Spleen (tissue), 11 donors: Measurements from ENCODE around the gene PCDHGB5. TPM values are rescaled to one million over a fixed set of nuclear protein-coding genes. Genes with fewer than 3 reads are reported as not detected.
"Not testable (repeated sequence)": the region's sequence is repeated elsewhere in the genome, so short reads cannot be mapped to it uniquely, and the experiment has no call there.

Experiments used
- DNase-seq: peaks from one replicate; pipeline ENCODE4 v3.0.0-alpha.2; 2020
- H3K27ac ChIP-seq, 8 donors: fragments of 200-600 bp; sonication (generic) in 7 of 8; 1 replicate in 4 of 8; 2 replicates in 4 of 8; pipeline versions ENCODE4 v1.5.0 to v1.8.0; 2016 to 2021; ENCODE audit warnings: inconsistent platforms in 4 of 8, mild to moderate bottlenecking in 4 of 8, moderate library complexity in 1 of 8
- H3K27me3 ChIP-seq, 7 donors: fragments of 200-600 bp; sonication (generic) in 6 of 7; replicated peaks in 1 of 7; 1 replicate in 4 of 7; 2 replicates in 3 of 7; pipeline versions ENCODE4 v1.5.0 to v1.8.0; 2016 to 2021; ENCODE audit warnings: inconsistent platforms in 3 of 7, mild to moderate bottlenecking in 1 of 7
- H3K36me3 ChIP-seq, 6 donors: fragments of 200-600 bp; sonication (generic) in 5 of 6; 1 replicate in 4 of 6; 2 replicates in 2 of 6; pipeline versions ENCODE4 v1.5.0 to v1.8.0; 2016 to 2021; ENCODE audit warnings: inconsistent platforms in 2 of 6
- H3K4me1 ChIP-seq, 6 donors: fragments of 200-600 bp; sonication (generic) in 5 of 6; 1 replicate in 3 of 6; 2 replicates in 3 of 6; pipeline versions ENCODE4 v1.5.0 to v1.8.0; 2016 to 2021; ENCODE audit warnings: inconsistent platforms in 3 of 6
- H3K4me3 ChIP-seq, 8 donors: fragments of 200-600 bp; sonication (generic) in 7 of 8; 1 replicate in 4 of 8; 2 replicates in 4 of 8; pipeline versions ENCODE4 v1.5.0 to v1.8.0; 2016 to 2021; ENCODE audit warnings: inconsistent platforms in 4 of 8, mild to moderate bottlenecking in 4 of 8, moderate library complexity in 2 of 8
- H3K9me3 ChIP-seq, 8 donors: fragments of 200-600 bp; sonication (generic) in 7 of 8; 1 replicate in 4 of 8; 2 replicates in 4 of 8; pipeline versions ENCODE4 v1.5.0 to v1.8.0; 2016 to 2021; ENCODE audit warnings: inconsistent platforms in 4 of 8
- POLR2A ChIP-seq, 3 donors: fragments of 450-650 bp; IDR thresholded peaks; one replicate each; pipeline ENCODE4 v1.5.1; 2017; ENCODE audit warnings: antibody characterized with exemption in 3 of 3, mild to moderate bottlenecking in 1 of 3
- POLR2AphosphoS5 ChIP-seq, 3 donors: sonication (generic); formaldehyde crosslinking; IDR thresholded peaks; one replicate each; pipeline ENCODE4 v1.5.1; 2017; ENCODE audit warnings: antibody characterized with exemption in 3 of 3
- WGBS, 5 donors: extraction: QIAGEN DNeasy Blood & Tissue Kit in 3 of 5; methylation state at CpG; one replicate each; pipeline versions ENCODE4 v1.1.5 to v1.1.7; 2013 to 2018; 5-methylcytosine and 5-hydroxymethylcytosine counted together
- intact Hi-C: fragments of 100-400 bp; cut with DNase I; formaldehyde crosslinking; loops from one replicate; pipeline ENCODE4 v1.15.0; 2023; ENCODE audit warnings: low total_unique reads
- polyA plus RNA-seq, 3 donors: library from polyadenylated mRNA; stranded (reverse); fragments of 200-250 nt; gene quantifications; one replicate each; pipeline ENCODE4 v1.2.1, GENCODE V29; 2013
- total RNA-seq, 7 donors: library from RNA; depleted of rRNA in 3 of 7; stranded (reverse); fragments of >200 nt in 3 of 7; fragmentation: NEBNext Ultra II Directional in 4 of 7; extraction: Animal tissue kit (Norgen Biotek cat#: 25700) in 4 of 7; gene quantifications; one replicate each; pipeline versions ENCODE4 v1.1.0 to v1.2.1, GENCODE V29; 2016 to 2021
- TF ChIP-seq, protein P1 (sequence below), 11 experiments: fragments of 200-600 bp in 7 of 11; fragments of 450-650 bp in 4 of 11; sonication (generic) in 4 of 11; IDR thresholded peaks in 8 of 11; conservative IDR thresholded peaks in 3 of 11; 1 replicate in 7 of 11; 2 replicates in 4 of 11; pipeline versions ENCODE4 v1.4.0 to v1.8.0; 2016 to 2021; ENCODE audit warnings: antibody characterized with exemption in 11 of 11, inconsistent platforms in 4 of 11, mild to moderate bottlenecking in 1 of 11
- donor health status: healthy with polysubstance abuse.
- donor health status: DM: no; HTN: no; CAD: no; lungs with moderate emphysema.
- donor health status: DM: no; HTN: no; CAD: no.
- donor health status: Bipolar disorder and iron deficiency.
- donor health status: healthy.
- donor health status: DM: no; HTN: no; CAD: no.
- donor health status: DM: yes; HTN: yes; CAD: no.

PCDHGB5 gene
- total and polyA plus RNA-seq, 10 donors: 0.07 to 8.0 (median 5.1) TPM

DNA sequence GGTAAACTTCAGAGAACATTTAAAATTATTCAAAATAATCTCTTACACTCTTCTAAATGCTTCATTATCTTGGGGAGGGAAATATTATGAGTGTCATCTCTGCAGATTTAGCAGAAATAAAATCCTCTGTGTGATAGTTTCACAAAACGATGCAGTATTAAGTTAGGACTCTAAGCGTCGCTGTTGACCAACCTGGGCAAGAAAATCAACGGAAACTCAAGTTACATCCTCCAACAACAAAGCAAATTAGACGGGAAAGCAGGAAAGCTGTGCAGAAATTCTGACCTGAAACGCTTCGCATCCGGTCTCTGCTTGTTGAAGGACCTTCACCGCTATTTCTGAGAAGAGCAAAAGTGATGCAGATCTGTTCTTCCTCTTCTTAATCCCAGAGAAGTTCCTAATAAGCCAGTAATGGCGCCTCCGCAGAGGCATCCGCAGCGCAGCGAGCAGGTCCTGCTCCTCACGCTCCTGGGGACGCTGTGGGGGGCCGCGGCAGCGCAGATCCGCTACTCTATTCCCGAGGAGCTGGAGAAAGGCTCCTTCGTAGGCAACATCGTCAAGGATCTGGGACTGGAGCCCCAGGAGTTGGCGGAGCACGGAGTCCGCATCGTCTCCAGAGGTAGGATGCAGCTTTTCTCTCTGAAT lies 24.0 kb upstream of the PCDHGB5 start, which contains the start of gene PCDHGA6:
TSS of gene PCDHGA6 (plus strand) at position 219 of the 645 bp plus-strand sequence. CDS start at position 412, 193 bp downstream.
- TF ChIP-seq, protein P1, sequence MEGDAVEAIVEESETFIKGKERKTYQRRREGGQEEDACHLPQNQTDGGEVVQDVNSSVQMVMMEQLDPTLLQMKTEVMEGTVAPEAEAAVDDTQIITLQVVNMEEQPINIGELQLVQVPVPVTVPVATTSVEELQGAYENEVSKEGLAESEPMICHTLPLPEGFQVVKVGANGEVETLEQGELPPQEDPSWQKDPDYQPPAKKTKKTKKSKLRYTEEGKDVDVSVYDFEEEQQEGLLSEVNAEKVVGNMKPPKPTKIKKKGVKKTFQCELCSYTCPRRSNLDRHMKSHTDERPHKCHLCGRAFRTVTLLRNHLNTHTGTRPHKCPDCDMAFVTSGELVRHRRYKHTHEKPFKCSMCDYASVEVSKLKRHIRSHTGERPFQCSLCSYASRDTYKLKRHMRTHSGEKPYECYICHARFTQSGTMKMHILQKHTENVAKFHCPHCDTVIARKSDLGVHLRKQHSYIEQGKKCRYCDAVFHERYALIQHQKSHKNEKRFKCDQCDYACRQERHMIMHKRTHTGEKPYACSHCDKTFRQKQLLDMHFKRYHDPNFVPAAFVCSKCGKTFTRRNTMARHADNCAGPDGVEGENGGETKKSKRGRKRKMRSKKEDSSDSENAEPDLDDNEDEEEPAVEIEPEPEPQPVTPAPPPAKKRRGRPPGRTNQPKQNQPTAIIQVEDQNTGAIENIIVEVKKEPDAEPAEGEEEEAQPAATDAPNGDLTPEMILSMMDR (IDR thresholded peaks at IDR 0.05 in 8 of 11, conservative IDR thresholded peaks at IDR 0.05 in 3 of 11): peak in 4 of 11 experiments; percentile 11 to 32 (median 18)
- TF ChIP-seq POLR2AphosphoS5 (IDR thresholded peaks at IDR 0.05): no peak
- intact Hi-C loops: no loop called here
- peaks cover 0 to 87% (median 10%) of the 10 kb centered on the region in 7 donors for H3K27me3 ChIP-seq
- no peak within 1 kb of the TSS for H3K27ac ChIP-seq
- no peaks in the 10 kb centered on the region for H3K4me1 ChIP-seq
- H3K4me3 ChIP-seq: peak within 1 kb of the TSS in 2 of 8 donors; percentile 25 to 55
- peaks cover 0 to 100% (median 98%) of the 10 kb centered on the region in 8 donors for H3K9me3 ChIP-seq
- H3K36me3 ChIP-seq: no peaks in the 10 kb centered on the region
- 21 to 31% (median 23%) methylated on average over 19 to 27 of the region's 27 CpGs for WGBS, 5 donors
- DNase-seq: no peak

DNA sequence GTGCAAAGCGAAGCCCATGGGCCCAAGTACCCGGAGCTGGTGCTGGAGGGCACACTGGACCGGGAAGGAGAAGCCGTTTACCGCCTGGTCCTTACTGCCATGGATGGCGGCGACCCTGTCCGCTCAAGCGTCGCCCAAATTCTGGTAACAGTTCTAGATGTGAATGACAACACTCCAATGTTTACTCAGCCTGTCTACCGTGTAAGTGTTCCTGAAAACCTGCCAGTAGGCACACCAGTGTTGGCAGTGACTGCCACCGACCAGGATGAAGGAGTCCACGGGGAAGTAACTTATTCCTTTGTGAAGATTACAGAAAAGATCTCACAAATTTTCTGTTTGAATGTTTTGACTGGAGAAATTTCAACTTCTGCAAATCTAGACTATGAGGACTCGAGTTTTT lies 23.1 kb upstream of the PCDHGB5 start:
- TF ChIP-seq POLR2A (IDR thresholded peaks at IDR 0.05) (no peak), POLR2AphosphoS5 (IDR thresholded peaks at IDR 0.05) (no peak)
- TF ChIP-seq, protein P1 (IDR thresholded peaks at IDR 0.05 in 8 of 11, conservative IDR thresholded peaks at IDR 0.05 in 3 of 11): no peak
- no peaks in the 10 kb centered on the region for H3K4me1 ChIP-seq
- intact Hi-C loops: no loop called here
- 51 to 66% (median 56%) methylated on average over 14 of the region's 14 CpGs for WGBS, 5 donors
- no peak overlapping the region for H3K27ac ChIP-seq
- H3K36me3 ChIP-seq: no peaks in the 10 kb centered on the region
- peaks cover 0 to 100% (median 98%) of the 10 kb centered on the region in 8 donors for H3K9me3 ChIP-seq
- no peak for DNase-seq
- peak overlapping the region in 1 of 8 donors; percentile 55 for H3K4me3 ChIP-seq
- peaks cover 0 to 79% (median 10%) of the 10 kb centered on the region in 7 donors for H3K27me3 ChIP-seq

DNA sequence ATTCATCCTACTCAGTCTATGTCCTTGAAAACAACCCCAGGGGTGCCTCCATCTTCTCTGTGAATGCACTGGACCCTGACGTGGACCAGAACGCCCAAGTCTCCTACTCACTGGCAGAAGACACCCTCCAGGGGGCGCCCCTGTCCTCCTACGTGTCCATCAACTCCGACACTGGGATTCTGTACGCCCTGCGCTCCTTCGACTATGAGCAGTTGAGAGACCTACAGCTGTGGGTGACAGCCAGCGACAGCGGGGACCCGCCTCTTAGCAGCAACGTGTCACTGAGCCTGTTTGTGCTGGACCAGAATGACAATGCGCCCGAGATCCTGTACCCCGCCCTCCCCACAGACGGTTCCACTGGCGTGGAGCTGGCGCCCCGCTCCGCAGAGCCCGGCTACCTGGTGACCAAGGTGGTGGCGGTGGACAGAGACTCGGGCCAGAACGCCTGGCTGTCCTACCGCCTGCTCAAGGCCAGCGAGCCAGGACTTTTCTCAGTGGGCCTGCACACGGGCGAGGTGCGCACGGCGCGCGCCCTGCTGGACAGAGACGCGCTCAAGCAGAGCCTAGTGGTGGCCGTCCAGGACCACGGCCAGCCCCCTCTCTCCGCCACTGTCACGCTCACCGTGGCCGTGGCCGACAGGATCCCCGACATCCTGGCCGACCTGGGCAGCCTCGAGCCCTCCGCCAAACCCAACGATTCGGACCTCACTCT lies 22.1 kb upstream of the PCDHGB5 start:
- H3K36me3 ChIP-seq, H3K4me3 ChIP-seq, H3K4me1 ChIP-seq, DNase-seq, H3K27ac ChIP-seq, intact Hi-C loops: not testable (repeated sequence)
- 29 to 57% (median 52%) methylated on average over 10 to 43 of the region's 48 CpGs for whole genome bisulfite sequencing, 5 donors
- Histone ChIP-seq H3K27me3 (peaks cover 0 to 75% (median 7%) of the 10 kb centered on the region in 7 donors), H3K9me3 (peaks cover 0 to 100% (median 98%) of the 10 kb centered on the region in 8 donors)

DNA sequence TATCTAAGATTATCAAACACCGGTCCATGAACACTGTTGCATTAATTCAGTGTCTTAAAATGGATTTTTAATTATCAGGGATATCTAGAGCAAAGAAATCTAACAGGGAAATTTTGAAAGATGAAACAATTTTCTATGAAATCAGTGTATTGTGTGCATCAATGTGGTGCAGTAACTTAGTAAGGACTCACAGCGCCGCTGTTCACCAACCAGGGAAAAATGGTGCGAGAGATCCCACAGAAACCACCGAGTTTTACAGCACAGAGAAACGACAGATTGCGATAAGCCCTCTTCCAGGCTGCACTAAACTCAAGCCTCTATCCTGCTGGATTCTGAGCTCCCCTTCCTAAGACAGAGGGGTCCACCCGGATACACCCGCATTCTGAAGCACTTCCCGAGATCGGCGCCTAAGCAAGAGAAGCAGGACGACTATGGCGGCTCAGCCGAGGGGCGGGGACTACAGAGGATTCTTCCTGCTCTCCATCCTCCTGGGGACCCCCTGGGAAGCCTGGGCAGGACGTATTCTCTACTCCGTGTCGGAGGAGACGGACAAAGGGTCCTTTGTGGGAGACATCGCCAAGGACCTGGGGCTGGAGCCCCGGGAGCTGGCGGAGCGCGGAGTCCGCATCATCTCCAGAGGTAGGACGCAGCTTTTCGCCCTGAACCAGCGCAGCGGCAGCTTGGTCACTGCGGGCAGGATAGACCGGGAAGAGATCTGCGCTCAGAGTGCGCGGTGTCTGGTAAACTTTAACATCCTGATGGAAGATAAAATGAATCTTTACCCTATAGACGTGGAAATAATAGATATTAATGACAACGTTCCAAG lies 15.1 kb upstream of the PCDHGB5 start, which contains the start of gene PCDHGA7:
TSS of gene PCDHGA7 (plus strand) at position 274 of the 826 bp plus-strand sequence. CDS start at position 432, 158 bp downstream.
- 14 to 24% (median 22%) methylated on average over 32 to 37 of the region's 37 CpGs for WGBS, 5 donors
- no peak for TF ChIP-seq POLR2AphosphoS5 (IDR thresholded peaks at IDR 0.05)
- TF ChIP-seq, protein P1 (IDR thresholded peaks at IDR 0.05 in 8 of 11, conservative IDR thresholded peaks at IDR 0.05 in 3 of 11): no peak
- TF ChIP-seq POLR2A (IDR thresholded peaks at IDR 0.05): no peak
- intact Hi-C loops: no loop called here
- H3K9me3 ChIP-seq: peaks cover 0 to 100% (median 100%) of the 10 kb centered on the region in 8 donors
- H3K4me1 ChIP-seq: no peaks in the 10 kb centered on the region
- H3K4me3 ChIP-seq: peak within 1 kb of the TSS in 2 of 8 donors; percentile 19 to 44
- no peak within 1 kb of the TSS for H3K27ac ChIP-seq
- peaks cover 0 to 81% (median 18%) of the 10 kb centered on the region in 7 donors for H3K27me3 ChIP-seq
- no peaks in the 10 kb centered on the region for H3K36me3 ChIP-seq
- DNase-seq: no peak
